GM10847 (cell line): ENCODE measurements around the gene CCDC192.

Experiments used
- POLR2A ChIP-seq: IDR thresholded peaks from 2 replicates; pipeline ENCODE4 v1.6.1; 2011; ENCODE audit not compliant: insufficient read length; ENCODE audit errors: extremely low read depth

Gene CCDC192

DNA sequence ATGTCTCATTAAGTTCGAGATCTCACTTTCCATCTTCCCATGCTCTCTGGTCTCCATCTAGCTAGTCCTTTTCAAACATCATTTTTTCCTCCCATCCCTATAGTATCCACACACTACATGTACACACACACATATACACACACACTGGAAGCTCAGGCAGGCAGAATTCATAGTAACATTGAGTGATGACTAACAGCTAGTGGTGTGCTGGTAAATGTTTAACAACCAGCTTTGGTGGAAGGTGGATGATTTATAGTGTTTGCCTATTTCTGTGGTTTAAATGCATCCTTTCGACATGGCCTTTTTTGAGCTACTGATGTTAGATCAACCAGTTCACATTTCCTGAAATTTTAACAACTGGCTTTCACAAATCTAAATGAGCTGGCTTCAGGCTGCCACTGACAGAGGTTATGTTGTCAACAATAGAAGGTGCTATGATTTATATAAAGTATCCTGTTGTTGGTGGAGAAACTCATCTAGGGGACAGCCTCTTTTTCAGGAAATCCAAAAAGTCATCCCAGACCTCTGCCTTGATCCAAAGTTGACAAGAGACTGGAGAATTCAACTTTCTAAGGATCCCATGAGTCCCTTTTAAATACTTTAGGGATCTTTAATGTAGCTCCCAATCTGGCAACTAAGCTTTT, 117.8 kb downstream of the CCDC192 start:
- no peak for TF ChIP-seq POLR2A

- no peak for TF ChIP-seq POLR2A
Observed at GRCh38 chr5:127821896-127822295, 118.7 kb downstream of the CCDC192 start.

DNA sequence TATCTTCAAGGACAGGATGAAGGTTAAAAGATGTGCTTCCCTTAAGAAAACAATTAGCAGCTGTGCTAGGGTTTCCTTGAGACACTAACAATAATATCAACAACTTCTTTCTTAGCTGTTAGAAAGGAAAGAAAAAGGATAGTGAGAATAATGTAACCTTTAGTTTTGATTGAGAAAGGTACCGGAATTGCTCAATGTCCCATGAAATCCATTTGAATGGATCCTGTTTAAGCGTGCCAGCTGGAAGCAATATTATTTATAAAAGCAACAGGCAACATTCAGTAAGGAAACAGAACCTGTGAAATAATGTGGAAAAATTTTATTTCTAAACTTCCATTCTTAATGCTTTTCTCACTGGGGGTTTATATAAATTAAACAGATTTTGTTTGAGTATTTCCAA, 120.9 kb downstream of the CCDC192 start:
- no peak for TF ChIP-seq POLR2A

- no peak for TF ChIP-seq POLR2A
Observed at GRCh38 chr5:127826011-127826410, 122.8 kb downstream of the CCDC192 start.

DNA sequence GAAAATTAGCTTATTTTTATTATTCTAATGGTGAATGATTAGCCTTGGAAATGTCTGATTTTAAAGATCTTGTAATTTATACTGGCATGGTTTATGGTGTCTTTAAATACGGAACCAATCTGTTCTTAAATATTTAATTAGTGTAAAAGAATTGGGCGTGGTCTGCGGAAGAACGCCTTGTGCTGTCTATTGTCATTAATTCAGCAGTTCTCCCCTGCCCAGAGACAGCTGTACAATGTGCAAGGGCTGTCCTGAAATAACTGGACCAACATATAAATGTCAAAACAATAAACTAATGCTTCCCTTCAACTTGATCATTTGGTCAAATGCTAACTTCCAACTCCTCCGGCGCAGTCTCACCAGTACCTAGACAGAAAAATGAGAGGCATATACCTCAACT, 124.3 kb downstream of the CCDC192 start:
- TF ChIP-seq POLR2A = no peak

DNA sequence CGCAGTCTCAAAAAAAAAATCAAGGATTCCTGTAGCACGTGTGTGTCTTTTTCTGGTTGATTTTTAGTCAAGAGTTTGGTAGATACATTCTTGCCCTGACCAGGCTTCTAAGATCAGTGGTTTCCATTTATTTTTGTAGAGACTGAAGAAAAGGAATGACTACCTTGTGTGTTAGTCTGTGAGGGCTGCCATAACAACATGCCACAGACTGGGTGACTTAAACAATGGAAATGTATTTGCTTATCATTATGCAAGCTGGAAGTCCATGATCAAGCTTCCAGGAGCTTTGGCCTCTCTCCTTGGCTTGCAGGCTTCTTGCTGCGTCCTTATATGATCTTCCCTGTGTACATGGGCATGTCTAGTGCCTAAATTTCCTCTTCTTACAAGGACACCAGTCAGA, 127.0 kb downstream of the CCDC192 start:
- TF ChIP-seq POLR2A = no peak

- TF ChIP-seq POLR2A = no peak
Observed at GRCh38 chr5:127830829-127831598, 127.8 kb downstream of the CCDC192 start.

- TF ChIP-seq POLR2A = no peak
Observed at GRCh38 chr5:127832067-127832466, 128.9 kb downstream of the CCDC192 start.

DNA sequence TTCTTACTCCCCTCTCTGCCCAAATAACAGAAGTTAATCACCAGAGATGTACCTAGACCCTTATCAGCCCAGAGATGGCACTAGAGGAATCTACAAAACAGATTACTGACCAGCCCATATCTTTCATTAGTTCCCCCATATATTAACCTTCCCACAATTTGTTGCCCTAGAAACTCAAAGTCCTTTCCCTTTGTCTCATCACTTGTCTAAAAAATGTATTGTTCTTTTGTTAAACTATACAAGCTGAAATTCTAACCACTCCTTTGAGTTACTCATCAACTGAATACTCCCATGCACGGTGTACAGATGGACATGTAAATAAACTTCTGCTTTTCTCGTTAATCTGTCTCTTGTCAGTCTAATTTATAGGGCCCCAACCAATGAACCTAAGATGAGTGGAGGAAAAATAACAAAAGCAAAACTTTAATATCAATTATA, 130.9 kb downstream of the CCDC192 start:
- TF ChIP-seq POLR2A = no peak

- no peak for TF ChIP-seq POLR2A
Observed at GRCh38 chr5:127834554-127834953, 131.4 kb downstream of the CCDC192 start.

GRCh38 chr5:127838661-127839060, 135.5 kb downstream of the CCDC192 start:
- TF ChIP-seq POLR2A = no peak

GRCh38 chr5:127839072-127839471, 135.9 kb downstream of the CCDC192 start:
- TF ChIP-seq POLR2A = no peak

- TF ChIP-seq POLR2A = no peak
Observed at GRCh38 chr5:127839496-127840197, 136.5 kb downstream of the CCDC192 start.

DNA sequence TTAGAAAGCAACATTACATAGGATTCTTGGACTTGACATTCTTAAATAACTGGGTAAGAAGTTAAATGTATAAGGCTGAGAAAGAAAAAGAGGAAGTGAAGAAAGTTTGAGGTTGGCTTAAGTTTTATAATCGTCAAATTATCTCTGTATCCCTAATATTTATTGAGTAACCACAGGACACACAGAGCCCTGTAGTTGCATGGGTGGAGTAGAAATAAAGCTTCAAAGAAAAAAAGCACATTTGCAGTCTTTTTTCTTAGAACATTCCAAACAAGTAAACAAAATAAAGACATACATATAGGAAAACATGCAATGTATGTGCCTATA, 137.0 kb downstream of the CCDC192 start:
- TF ChIP-seq POLR2A = no peak

- no peak for TF ChIP-seq POLR2A
Observed at GRCh38 chr5:127840809-127841208, 137.6 kb downstream of the CCDC192 start.

DNA sequence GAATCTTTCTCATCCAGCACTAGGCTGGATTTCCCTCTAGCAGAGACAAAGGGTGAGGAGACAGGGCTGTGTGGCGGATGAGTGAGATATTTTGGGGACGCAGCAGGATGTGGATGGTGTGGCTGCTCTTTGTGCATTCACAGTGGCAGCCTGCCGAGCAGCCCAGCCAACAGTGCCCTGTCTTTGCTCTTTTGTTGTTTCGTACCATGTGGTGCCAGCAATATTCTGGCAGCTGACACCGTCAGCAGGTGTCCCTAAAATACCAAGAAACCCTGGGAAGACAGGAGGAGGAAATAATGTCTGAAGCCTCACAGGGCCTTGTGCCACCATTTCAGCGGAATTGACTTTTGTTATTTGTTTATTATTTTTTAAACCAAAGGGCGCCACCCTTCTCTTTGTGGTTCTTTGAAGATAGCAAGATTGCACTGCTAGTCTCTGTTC, 141.4 kb downstream of the CCDC192 start:
- no peak for TF ChIP-seq POLR2A
